ENCODE data around the gene DOCK6. TPM values are rescaled to one million over a fixed set of nuclear protein-coding genes. Genes with fewer than 3 reads are reported as not detected.

DOCK6 gene
- total RNA-seq, 1 donor: 13.6 TPM

DNA sequence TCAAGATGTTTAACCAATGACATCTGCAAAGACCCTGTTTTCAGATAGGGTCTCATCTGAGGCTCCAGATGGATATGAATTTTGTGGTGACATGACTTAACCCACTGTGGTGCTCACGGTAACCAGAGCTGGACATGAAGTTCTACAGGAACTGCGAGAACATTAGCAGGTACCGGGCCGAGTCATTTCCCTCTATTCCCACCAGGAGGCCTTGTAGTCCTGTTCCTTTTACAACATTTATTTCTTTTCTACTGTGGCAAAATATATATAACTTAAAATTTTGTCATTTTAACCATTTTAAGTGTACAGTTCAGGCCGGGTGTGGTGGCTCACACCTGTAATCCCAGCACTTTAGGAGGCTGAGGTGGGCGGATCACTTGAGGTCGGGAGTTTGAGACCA lies 26.0 kb upstream of the DOCK6 start:
- peak; percentile 50 for DNase-seq (ENCODE audit: low read depth)
- TF ChIP-seq, protein P1, sequence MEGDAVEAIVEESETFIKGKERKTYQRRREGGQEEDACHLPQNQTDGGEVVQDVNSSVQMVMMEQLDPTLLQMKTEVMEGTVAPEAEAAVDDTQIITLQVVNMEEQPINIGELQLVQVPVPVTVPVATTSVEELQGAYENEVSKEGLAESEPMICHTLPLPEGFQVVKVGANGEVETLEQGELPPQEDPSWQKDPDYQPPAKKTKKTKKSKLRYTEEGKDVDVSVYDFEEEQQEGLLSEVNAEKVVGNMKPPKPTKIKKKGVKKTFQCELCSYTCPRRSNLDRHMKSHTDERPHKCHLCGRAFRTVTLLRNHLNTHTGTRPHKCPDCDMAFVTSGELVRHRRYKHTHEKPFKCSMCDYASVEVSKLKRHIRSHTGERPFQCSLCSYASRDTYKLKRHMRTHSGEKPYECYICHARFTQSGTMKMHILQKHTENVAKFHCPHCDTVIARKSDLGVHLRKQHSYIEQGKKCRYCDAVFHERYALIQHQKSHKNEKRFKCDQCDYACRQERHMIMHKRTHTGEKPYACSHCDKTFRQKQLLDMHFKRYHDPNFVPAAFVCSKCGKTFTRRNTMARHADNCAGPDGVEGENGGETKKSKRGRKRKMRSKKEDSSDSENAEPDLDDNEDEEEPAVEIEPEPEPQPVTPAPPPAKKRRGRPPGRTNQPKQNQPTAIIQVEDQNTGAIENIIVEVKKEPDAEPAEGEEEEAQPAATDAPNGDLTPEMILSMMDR (IDR thresholded peaks at IDR 0.05; ENCODE audit: insufficient read depth, low read length): peak; percentile 72
- no peak overlapping the region for H3K4me3 ChIP-seq (ENCODE audit: low read depth, low read length)

DNA sequence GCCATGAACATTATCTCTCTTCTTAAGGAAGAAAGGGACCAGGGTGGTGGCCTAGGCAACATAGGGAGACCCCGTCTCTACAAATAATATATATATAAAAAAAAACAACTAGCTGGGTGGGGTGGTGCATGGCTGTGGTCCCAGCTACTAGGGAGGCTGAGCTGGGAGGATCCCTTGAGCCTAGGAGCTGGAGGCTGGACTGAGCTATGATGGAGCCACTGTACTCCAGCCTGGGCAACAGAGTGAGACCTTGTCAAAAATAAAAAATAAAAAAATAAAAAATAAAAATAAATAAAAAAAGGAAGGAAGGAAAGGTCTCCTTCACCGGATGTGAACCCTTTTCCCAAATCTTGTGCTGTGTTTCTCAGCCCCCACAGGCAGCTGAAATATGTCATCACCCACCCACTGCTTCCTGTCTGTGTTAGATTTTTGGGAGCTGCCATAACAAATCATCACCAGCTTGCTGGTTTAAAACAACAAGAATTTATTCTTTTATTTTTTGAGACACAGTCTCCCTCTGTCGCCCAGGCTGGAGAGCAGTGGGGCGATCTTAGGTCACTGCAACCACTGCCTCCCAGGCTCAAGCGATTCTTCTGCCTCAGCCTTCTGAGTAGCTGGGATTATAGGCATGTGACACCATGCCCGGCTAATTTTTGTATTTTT lies 24.1 kb upstream of the DOCK6 start:
- DNase-seq (ENCODE audit: low read depth): peak; percentile 49

DNA sequence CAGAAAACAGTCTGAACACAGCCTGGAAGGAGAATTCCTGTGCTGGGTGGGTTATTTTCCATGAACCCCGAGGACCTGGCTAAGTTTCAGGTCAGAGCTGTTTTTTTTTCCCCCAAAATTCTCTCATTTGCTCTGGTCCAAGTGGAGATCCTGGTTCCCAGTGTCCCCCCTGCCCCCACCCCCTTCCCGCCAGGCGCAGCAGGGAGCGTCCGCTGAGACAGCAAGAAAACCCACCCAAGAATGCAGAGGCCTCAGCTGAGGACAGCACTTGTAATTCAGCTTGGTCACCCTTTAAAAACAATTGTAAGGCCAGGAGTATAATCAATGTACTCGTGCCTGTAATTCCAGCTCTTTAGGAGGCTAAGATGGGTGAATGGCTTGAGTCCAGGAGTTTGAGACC lies 22.2 kb upstream of the DOCK6 start:
- no peak overlapping the region for H3K4me3 ChIP-seq (ENCODE audit: low read depth, low read length)
- TF ChIP-seq, protein P1 (IDR thresholded peaks at IDR 0.05; ENCODE audit: insufficient read depth, low read length): no peak
- DNase-seq (ENCODE audit: low read depth): no peak

More for the DNA sequence above, 24.1 kb upstream of the DOCK6 start:
- H3K4me3 ChIP-seq (ENCODE audit: low read depth, low read length): no peak overlapping the region
- TF ChIP-seq, protein P1 (IDR thresholded peaks at IDR 0.05; ENCODE audit: insufficient read depth, low read length): no peak

DNA sequence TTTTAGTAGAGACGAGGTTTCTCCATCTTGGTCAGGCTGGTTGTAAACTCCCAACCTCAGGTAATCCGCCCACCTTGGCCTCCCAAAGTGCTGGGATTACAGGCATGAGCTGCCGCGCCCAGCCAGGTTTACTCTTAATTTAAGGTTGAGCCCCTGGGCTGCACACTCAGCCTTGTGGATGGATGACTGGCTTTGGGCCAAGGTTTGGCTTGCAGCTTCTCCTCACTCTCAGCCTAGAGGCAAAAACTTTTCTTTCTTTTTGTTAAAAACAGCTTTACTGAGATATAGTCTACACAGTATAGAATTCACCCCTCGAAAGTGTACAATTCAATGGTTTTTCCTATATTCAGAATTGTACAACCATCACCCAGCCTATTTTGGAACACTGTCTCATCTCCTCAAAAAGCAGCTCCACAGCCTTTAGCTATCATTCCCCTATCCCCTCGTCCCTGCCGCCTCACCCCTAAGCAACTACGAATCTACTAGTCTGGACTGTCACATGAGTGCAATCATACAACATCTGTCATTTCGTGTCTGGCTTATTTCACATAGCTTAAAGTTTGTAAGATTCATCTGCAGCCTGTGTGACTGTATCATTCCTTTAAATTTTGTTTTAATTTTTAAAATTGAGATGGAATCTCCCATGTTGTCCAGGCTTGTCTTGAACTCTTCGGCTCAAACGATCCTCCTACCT lies 19.2 kb upstream of the DOCK6 start:
- TF ChIP-seq, protein P1 (IDR thresholded peaks at IDR 0.05; ENCODE audit: insufficient read depth, low read length): no peak
- H3K4me3 ChIP-seq (ENCODE audit: low read depth, low read length): no peak overlapping the region
- no peak for DNase-seq (ENCODE audit: low read depth)

DNA sequence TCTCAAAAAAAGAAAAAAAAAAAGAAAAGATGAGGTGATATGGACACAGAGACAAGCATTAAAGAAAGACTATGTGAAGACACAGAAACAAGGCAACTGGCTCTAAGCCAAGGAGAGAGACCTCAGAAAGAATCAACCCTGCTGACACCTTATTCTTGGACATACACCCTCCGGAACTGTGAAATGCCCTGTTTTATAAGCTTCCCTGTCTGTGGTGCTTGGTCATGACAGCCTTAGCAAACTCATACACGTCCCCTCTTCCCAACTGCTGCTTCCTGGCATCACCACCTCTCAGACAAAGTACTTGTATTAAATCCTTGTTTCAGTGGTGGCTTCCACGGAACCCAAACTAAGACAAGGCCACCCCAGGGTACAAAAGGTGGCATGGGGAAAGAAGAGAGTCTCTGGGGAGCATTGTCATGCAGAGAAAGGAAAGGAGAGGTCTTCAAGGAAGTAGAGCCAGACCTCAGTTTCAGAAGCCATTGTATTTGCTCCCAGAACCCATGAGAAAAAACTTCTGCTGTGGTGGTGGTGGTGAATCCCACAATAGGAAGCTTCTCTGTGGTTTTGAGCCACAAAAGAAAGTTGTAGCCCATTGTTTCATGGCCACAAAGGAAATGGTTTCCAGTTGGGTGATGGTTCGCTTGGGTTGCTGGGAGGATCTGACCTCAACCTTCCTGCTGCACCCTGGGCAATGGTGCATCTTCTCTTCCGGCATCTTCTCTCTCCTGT lies 17.3 kb upstream of the DOCK6 start:
- peak; percentile 20 for DNase-seq (ENCODE audit: low read depth)
- TF ChIP-seq, protein P1 (IDR thresholded peaks at IDR 0.05; ENCODE audit: insufficient read depth, low read length): no peak

DNA sequence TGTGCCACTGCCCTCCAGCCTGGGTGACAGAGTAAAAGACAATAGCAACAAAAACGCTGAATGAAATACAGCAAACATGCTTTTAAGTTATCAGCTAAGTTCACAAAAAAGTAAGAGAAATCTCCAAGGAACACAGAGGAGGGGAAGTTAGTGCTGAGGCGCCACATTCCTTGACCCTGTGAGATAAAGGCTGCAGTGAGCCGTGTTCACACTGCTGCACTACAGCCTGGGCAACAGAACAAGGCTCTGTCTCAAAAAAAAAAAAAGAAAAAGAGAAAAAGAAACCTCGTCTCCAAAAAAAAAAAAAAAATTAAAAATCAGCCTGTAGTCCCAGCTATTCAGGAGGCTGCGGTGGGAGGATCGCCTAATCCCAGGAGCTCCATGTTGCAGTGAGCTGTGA lies 16.3 kb upstream of the DOCK6 start:
- peak; percentile 47 for DNase-seq (ENCODE audit: low read depth)
- TF ChIP-seq, protein P1 (IDR thresholded peaks at IDR 0.05; ENCODE audit: insufficient read depth, low read length): no peak
- no peak overlapping the region for H3K4me3 ChIP-seq (ENCODE audit: low read depth, low read length)

More for the DNA sequence above, 17.3 kb upstream of the DOCK6 start:
- H3K4me3 ChIP-seq (ENCODE audit: low read depth, low read length): no peak overlapping the region
